Epithelial cell of esophagus (primary cell): Measurements from ENCODE around the gene RANBP17.
"Not testable (repeated sequence)": the region's sequence is repeated elsewhere in the genome, so short reads cannot be mapped to it uniquely, and the experiment has no call there.

Source experiments
- DNase-seq: peaks from one replicate; pipeline ENCODE4 v3.0.0; 2010; ENCODE audit warnings: low read depth
- H3K4me3 ChIP-seq: 2 replicates; pipeline ENCODE4 v1.5.1; 2011; ENCODE audit warnings: mild to moderate bottlenecking, low read length, control low read depth
- CTCF ChIP-seq: IDR thresholded peaks from 2 replicates; pipeline ENCODE4 v1.5.1; 2011; ENCODE audit warnings: low read depth, mild to moderate bottlenecking, low read length, control low read depth, inconsistent platforms; ENCODE audit not compliant: insufficient read depth; ENCODE audit errors: missing control alignments

RANBP17 gene

GRCh38 chr5:170937914-170938313 is 76.1 kb downstream of the RANBP17 start:
- no peak for TF ChIP-seq CTCF
- DNase-seq: no peak
- no peak overlapping the region for H3K4me3 ChIP-seq

- DNase-seq: no peak
- TF ChIP-seq CTCF: no peak
- H3K4me3 ChIP-seq: no peak overlapping the region
Observed at GRCh38 chr5:170939178-170939577, 77.4 kb downstream of the RANBP17 start.

GRCh38 chr5:170941788-170942187 is 80.0 kb downstream of the RANBP17 start:
- no peak for TF ChIP-seq CTCF

GRCh38 chr5:170945275-170945674 is 83.5 kb downstream of the RANBP17 start:
- no peak for TF ChIP-seq CTCF
- no peak overlapping the region for H3K4me3 ChIP-seq
- DNase-seq: peak; percentile 46

More at GRCh38 chr5:170941788-170942187, 80.0 kb downstream of the RANBP17 start:
- DNase-seq: no peak
- no peak overlapping the region for H3K4me3 ChIP-seq

- no peak overlapping the region for H3K4me3 ChIP-seq
- TF ChIP-seq CTCF: no peak
- DNase-seq: no peak
Observed at GRCh38 chr5:170960567-170960966, 98.7 kb downstream of the RANBP17 start.

GRCh38 chr5:170963521-170963920 is 101.7 kb downstream of the RANBP17 start:
- TF ChIP-seq CTCF: no peak
- no peak for DNase-seq
- H3K4me3 ChIP-seq: no peak overlapping the region

GRCh38 chr5:170974461-170974860 is 112.6 kb downstream of the RANBP17 start:
- no peak overlapping the region for H3K4me3 ChIP-seq
- no peak for TF ChIP-seq CTCF
- no peak for DNase-seq

GRCh38 chr5:170980261-170980660 is 118.4 kb downstream of the RANBP17 start:
- DNase-seq, H3K4me3 ChIP-seq: not testable (repeated sequence)
